ENCODE results near the gene HIBCH. TPM values are rescaled to one million over a fixed set of nuclear protein-coding genes. Genes with fewer than 3 reads are reported as not detected.
"Not testable (repeated sequence)": the region's sequence is repeated elsewhere in the genome, so short reads cannot be mapped to it uniquely, and the experiment has no call there.

HIBCH gene
- total RNA-seq, 1 donor from 2014 or later = 23.3 TPM

DNA sequence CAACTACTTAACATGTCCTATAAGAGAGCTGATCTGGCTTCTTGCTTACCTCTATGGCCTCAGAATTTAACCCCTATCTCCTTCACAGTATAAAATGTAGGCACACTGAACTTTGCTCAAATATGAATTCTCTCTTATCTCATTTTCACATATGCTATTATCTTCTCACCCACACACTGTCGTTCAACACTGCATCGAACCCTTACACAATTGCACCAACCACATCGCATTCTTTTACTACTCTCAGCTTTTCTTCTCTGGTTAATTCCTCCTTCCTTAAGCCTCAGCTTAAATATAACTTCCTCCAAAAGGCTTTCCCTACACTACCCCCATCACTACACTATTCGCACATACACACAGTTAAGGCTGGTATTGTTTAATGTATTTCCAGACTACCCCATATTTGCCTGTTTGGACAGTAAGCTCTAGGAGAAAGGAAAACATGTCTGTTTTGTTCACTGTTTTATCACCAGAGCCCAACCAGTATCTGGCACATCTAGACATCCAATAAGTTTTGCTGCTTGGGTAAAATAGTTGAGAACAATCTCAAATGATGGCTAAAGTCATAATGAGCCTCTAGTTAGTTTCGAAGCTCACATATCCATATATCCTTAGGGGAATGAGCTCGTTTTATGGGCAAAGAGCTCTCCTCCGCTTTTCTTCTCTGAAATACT is 47.7 kb downstream of the HIBCH start:
- TF ChIP-seq, protein P1, sequence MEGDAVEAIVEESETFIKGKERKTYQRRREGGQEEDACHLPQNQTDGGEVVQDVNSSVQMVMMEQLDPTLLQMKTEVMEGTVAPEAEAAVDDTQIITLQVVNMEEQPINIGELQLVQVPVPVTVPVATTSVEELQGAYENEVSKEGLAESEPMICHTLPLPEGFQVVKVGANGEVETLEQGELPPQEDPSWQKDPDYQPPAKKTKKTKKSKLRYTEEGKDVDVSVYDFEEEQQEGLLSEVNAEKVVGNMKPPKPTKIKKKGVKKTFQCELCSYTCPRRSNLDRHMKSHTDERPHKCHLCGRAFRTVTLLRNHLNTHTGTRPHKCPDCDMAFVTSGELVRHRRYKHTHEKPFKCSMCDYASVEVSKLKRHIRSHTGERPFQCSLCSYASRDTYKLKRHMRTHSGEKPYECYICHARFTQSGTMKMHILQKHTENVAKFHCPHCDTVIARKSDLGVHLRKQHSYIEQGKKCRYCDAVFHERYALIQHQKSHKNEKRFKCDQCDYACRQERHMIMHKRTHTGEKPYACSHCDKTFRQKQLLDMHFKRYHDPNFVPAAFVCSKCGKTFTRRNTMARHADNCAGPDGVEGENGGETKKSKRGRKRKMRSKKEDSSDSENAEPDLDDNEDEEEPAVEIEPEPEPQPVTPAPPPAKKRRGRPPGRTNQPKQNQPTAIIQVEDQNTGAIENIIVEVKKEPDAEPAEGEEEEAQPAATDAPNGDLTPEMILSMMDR (IDR thresholded peaks at IDR 0.05) = no peak
- intact Hi-C loops (cut with DNase I) = no loop called here

DNA sequence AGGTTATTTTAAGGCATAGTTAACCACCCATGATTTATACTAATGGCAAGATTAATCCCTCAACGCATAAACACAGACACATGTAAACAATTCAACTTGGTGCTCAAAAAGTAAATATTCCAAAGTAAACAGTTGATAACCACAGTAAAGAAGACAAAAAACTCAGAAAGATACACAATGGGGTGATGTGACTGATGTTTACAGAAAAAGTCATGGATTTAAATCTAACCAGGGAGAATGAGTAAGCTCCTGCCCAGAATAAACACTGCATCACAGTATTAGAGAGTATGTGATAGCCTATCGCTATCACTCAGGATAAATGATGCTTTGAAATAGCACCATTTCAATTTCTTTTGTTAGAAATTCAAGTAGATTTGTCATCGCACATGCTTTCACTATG is 49.3 kb downstream of the HIBCH start:
- TF ChIP-seq, protein P1 (IDR thresholded peaks at IDR 0.05) = no peak
- H3K4me3 ChIP-seq = no peak overlapping the region
- no peak for ATAC-seq
- H3K9me3 ChIP-seq = no peaks in the 10 kb centered on the region
- no peaks in the 10 kb centered on the region for H3K27me3 ChIP-seq
- no peak for DNase-seq
- no peaks in the 10 kb centered on the region for H3K36me3 ChIP-seq
- H3K4me1 ChIP-seq = no peaks in the 10 kb centered on the region
- intact Hi-C loops (cut with DNase I) = no loop called here
- no peak overlapping the region for H3K27ac ChIP-seq

More for the DNA sequence above, 47.7 kb downstream of the HIBCH start:
- H3K4me1 ChIP-seq = no peaks in the 10 kb centered on the region
- H3K27ac ChIP-seq = no peak overlapping the region
- no peaks in the 10 kb centered on the region for H3K27me3 ChIP-seq
- ATAC-seq = no peak
- H3K9me3 ChIP-seq = no peaks in the 10 kb centered on the region
- no peak for DNase-seq
- no peaks in the 10 kb centered on the region for H3K36me3 ChIP-seq
- no peak overlapping the region for H3K4me3 ChIP-seq

DNA sequence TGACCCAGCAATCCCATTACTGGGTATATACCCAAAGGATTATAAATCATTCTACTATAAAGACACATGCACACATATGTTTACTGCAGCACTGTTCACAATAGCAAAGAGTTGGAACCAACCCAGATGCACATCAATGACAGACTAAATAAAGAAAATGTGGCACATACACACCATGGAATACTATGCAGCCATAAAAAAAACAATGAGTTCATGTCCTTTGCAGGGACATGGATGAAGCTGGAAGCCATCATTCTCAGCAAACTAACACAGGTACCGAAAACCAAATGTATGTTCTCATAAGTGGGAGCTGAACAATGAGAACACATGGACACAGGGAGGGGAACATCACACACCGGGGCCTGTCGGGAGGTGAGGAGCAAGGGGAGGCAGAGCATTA is 49.9 kb downstream of the HIBCH start:
- H3K9me3 ChIP-seq; ATAC-seq; H3K27me3 ChIP-seq; intact Hi-C loops (cut with DNase I); H3K36me3 ChIP-seq; H3K27ac ChIP-seq; H3K4me1 ChIP-seq; DNase-seq; H3K4me3 ChIP-seq: not testable (repeated sequence)

DNA sequence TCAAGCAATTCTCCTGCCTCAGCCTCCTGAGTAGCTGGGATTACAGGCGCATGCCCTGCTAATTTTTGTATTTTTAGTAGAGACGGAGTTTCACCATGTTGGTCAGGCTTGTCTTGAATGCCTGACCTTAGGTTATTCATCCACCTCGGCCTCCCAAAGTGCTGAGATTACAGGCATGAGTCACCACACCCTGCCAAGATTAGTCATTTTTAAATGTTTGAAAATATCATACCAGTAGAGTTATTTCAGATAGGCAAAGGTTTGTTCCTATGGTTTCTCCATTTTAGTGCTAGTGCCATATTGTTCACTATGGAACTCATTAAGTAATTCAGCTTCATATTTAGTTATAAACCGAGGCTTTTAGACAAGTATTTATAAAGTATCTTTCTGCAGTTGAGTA is 52.3 kb downstream of the HIBCH start:
- intact Hi-C loops (cut with DNase I) = no loop called here
- no peak for DNase-seq
- TF ChIP-seq, protein P1 (IDR thresholded peaks at IDR 0.05) = no peak
- Histone ChIP-seq H3K27me3 (no peaks in the 10 kb centered on the region), H3K9me3 (no peaks in the 10 kb centered on the region), H3K4me1 (no peaks in the 10 kb centered on the region), H3K4me3 (no peak overlapping the region), H3K27ac (no peak overlapping the region), H3K36me3 (no peaks in the 10 kb centered on the region)
- ATAC-seq = no peak

DNA sequence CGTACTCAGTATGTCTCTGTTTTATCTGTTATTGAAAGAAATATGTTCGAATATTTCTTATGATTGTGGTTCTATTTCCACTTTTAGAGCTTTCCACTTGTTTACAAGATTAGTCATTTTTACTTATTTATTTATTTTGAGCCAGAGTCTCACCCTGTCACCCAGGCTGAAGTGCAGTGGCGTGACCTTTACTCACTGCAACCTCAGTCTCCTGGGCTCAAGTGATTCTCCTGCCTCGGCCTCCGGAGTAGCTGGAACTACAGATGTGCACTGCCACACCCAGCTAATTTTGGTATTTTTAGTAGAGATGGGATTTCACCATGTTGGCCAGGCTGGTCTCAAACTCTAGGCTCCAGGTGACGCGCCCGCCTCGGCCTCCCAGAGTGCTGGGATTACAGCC is 53.3 kb downstream of the HIBCH start:
- ATAC-seq = no peak
- DNase-seq = no peak
- TF ChIP-seq, protein P1 (IDR thresholded peaks at IDR 0.05) = no peak
- Histone ChIP-seq H3K36me3 (no peaks in the 10 kb centered on the region), H3K27ac (no peak overlapping the region), H3K4me3 (no peak overlapping the region), H3K9me3 (no peaks in the 10 kb centered on the region), H3K4me1 (no peaks in the 10 kb centered on the region), H3K27me3 (no peaks in the 10 kb centered on the region)
- intact Hi-C loops (cut with DNase I) = no loop called here

DNA sequence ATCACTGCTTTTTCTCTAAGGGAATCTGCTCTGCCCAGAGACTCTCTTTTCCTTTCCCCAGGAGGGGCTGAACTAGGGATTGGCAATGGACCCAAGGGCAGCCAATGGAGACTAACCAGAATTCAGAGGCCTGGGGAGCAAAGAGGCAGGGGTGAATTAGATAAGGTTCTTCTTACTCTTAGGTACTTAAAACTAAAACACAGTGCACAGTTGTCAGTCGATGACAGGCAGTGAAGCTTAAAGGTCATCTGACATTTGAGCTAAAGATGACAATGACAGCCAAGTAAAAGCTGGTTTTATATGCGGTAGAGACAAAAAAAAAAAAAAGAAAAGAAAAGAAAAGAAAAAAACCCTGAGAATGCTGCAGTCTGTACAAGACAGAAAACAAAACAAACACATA is 57.8 kb downstream of the HIBCH start:
- Histone ChIP-seq H3K9me3 (no peaks in the 10 kb centered on the region), H3K4me1 (no peaks in the 10 kb centered on the region), H3K36me3 (peaks cover 24% of the 10 kb centered on the region), H3K27ac (no peak overlapping the region), H3K4me3 (no peak overlapping the region), H3K27me3 (no peaks in the 10 kb centered on the region)
- TF ChIP-seq, protein P1 (IDR thresholded peaks at IDR 0.05) = no peak
- ATAC-seq (no peak), DNase-seq (no peak)
- intact Hi-C loops (cut with DNase I) = no loop called here

All from upper lobe of right lung (tissue), 1 donor.